Measurements from ENCODE around the gene METRNL. TPM values are rescaled to one million over a fixed set of nuclear protein-coding genes. Genes with fewer than 3 reads are reported as not detected.
A peak's percentile ranks its signal among the peaks of the same experiment; 100 is the strongest.

METRNL gene
- total RNA-seq, 1 experiment from 2014 or later: 21.0 TPM

- DNase-seq (ENCODE audit: low read depth, low spot score): no peak
- no TSS peak for BruUV-seq (replicated peaks)
- CTCF ChIA-PET: no interaction called here
- H3K27ac ChIP-seq (ENCODE audit: low read length): no peak overlapping the region
- no peak overlapping the region for H3K4me3 ChIP-seq (ENCODE audit: low read depth in 2 of 2, low read length in 2 of 2)
- POLR2A ChIA-PET: interaction anchor here (0.7 kb wide), 1 partner anchor 84 kb away, joined by 3 read pairs; no protein-coding TSS in a partner anchor
- H3K9me3 ChIP-seq (ENCODE audit: control insufficient read depth, insufficient read depth, low read depth, low read length): no peaks in the 10 kb centered on the region
- in situ Hi-C loops (cut with HindIII; ENCODE audit: low pct_unique_long_range_greater_than_20kb, low sequenced_read_pairs): no loop called here
- no peak for ATAC-seq
- H3K36me3 ChIP-seq (ENCODE audit: control insufficient read depth, insufficient read depth, low read length): no peaks in the 10 kb centered on the region
- no peak for TF ChIP-seq CTCF (IDR thresholded peaks at IDR 0.05)
- TF ChIP-seq REST (IDR thresholded peaks at IDR 0.05; ENCODE audit: insufficient read depth in 1 of 2, low read depth in 2 of 2, low read length in 1 of 2): no peak
- TF ChIP-seq SIN3A (IDR thresholded peaks at IDR 0.05; ENCODE audit: borderline replicate concordance, insufficient read depth, low read depth, low read length): no peak
- TF ChIP-seq TCF7L2 (IDR thresholded peaks at IDR 0.05; ENCODE audit: low read depth, low read length): no peak
- TF ChIP-seq POLR2AphosphoS5 (IDR thresholded peaks at IDR 0.05; ENCODE audit: low read depth, low read length): no peak
- H3K27me3 ChIP-seq (ENCODE audit: control insufficient read depth, insufficient read depth, low read length): no peaks in the 10 kb centered on the region
- intact Hi-C loops (cut with micrococcal nuclease; ENCODE audit: unreplicated experiment): no loop called here
- no peaks in the 10 kb centered on the region for H3K4me1 ChIP-seq (ENCODE audit: control insufficient read depth, insufficient read depth, low read length)
Observed at GRCh38 chr17:83067071-83067717, 12.2 kb upstream of the METRNL start.

- DNase-seq (ENCODE audit: low read depth, low spot score) (no peak), ATAC-seq (peak; percentile 42)
- Histone ChIP-seq H3K4me3 (ENCODE audit: low read depth in 2 of 2, low read length in 2 of 2) (no peak overlapping the region), H3K36me3 (ENCODE audit: control insufficient read depth, insufficient read depth, low read length) (no peaks in the 10 kb centered on the region), H3K4me1 (ENCODE audit: control insufficient read depth, insufficient read depth, low read length) (no peaks in the 10 kb centered on the region), H3K9me3 (ENCODE audit: control insufficient read depth, insufficient read depth, low read depth, low read length) (no peaks in the 10 kb centered on the region), H3K27ac (ENCODE audit: low read length) (no peak overlapping the region), H3K27me3 (ENCODE audit: control insufficient read depth, insufficient read depth, low read length) (no peaks in the 10 kb centered on the region)
- BruUV-seq (replicated peaks): no TSS peak
- intact Hi-C loops (cut with micrococcal nuclease; ENCODE audit: unreplicated experiment) (no loop called here), in situ Hi-C loops (cut with HindIII; ENCODE audit: low pct_unique_long_range_greater_than_20kb, low sequenced_read_pairs) (no loop called here)
- TF ChIP-seq REST (IDR thresholded peaks at IDR 0.05; ENCODE audit: insufficient read depth in 1 of 2, low read depth in 2 of 2, low read length in 1 of 2) (no peak), SIN3A (IDR thresholded peaks at IDR 0.05; ENCODE audit: borderline replicate concordance, insufficient read depth, low read depth, low read length) (no peak), CTCF (IDR thresholded peaks at IDR 0.05) (no peak), TCF7L2 (IDR thresholded peaks at IDR 0.05; ENCODE audit: low read depth, low read length) (no peak), POLR2AphosphoS5 (IDR thresholded peaks at IDR 0.05; ENCODE audit: low read depth, low read length) (no peak)
- CTCF ChIA-PET: no interaction called here
- POLR2A ChIA-PET: interaction anchor here (0.7 kb wide), 1 partner anchor 84 kb away, joined by 3 read pairs; no protein-coding TSS in a partner anchor
Observed at GRCh38 chr17:83067718-83068261, 11.6 kb upstream of the METRNL start.

All from Panc1 (cell line).